Adipose tissue (tissue), 3 donors: ENCODE measurements around the gene THOC3. TPM values are rescaled to one million over a fixed set of nuclear protein-coding genes. Genes with fewer than 3 reads are reported as not detected.
"Not testable (repeated sequence)": the region's sequence is repeated elsewhere in the genome, so short reads cannot be mapped to it uniquely, and the experiment has no call there.

ENCODE experiments used
- H3K27ac ChIP-seq: one replicate; pipeline ENCODE4 v1.5.1; 2013; ENCODE audit warnings: low read depth, low read length
- WGBS, 3 donors: extraction: QIAGEN DNeasy Blood & Tissue Kit; methylation state at CpG; one replicate each; pipeline ENCODE4 v1.1.7; 2013; 5-methylcytosine and 5-hydroxymethylcytosine counted together
- polyA plus RNA-seq, 3 donors: library from polyadenylated mRNA; stranded (reverse); fragments of 200-250 nt; gene quantifications; one replicate each; pipeline ENCODE4 v1.2.3, GENCODE V29; 2013
- donor health status: healthy with polysubstance abuse.
- donor health status: Bipolar disorder and iron deficiency.
- donor health status: healthy.

The THOC3 gene
- polyA plus RNA-seq, 3 donors: 14.4 to 18.0 (median 17.0) TPM

GRCh38 chr5:175948329-175949108, 19.6 kb downstream of the THOC3 start:
- H3K27ac ChIP-seq: not testable (repeated sequence)
- 56 to 85% (median 71%) methylated on average over 4 to 5 of the region's 10 CpGs for WGBS, 3 donors

GRCh38 chr5:175943253-175943652, 24.9 kb downstream of the THOC3 start:
- WGBS, 3 donors: 95 to 100% (median 96%) methylated on average over 3 to 5 of the region's 7 CpGs
- not testable (repeated sequence) for H3K27ac ChIP-seq

- not testable (repeated sequence) for H3K27ac ChIP-seq
- 62 to 100% (median 71%) methylated on average over 2 of the region's 2 CpGs for WGBS, 3 donors
Observed at GRCh38 chr5:175940632-175941031, 27.5 kb downstream of the THOC3 start.

GRCh38 chr5:175938489-175938888, 29.6 kb downstream of the THOC3 start:
- H3K27ac ChIP-seq: not testable (repeated sequence)
- WGBS, 3 donors: 86 to 100% (median 93%) methylated on average over 1 of the region's 1 CpG

GRCh38 chr5:175928752-175929151, 39.4 kb downstream of the THOC3 start:
- 80 to 92% (median 88%) methylated on average over 1 of the region's 1 CpG for WGBS, 3 donors
- not testable (repeated sequence) for H3K27ac ChIP-seq

GRCh38 chr5:175925106-175925505, 43.0 kb downstream of the THOC3 start:
- 94 to 97% (median 95%) methylated on average over 4 of the region's 4 CpGs for WGBS, 3 donors

GRCh38 chr5:175922192-175922885, 45.8 kb downstream of the THOC3 start:
- whole genome bisulfite sequencing, 3 donors: 92 to 93% (median 93%) methylated on average over 3 of the region's 3 CpGs
- H3K27ac ChIP-seq: no peak overlapping the region

More at GRCh38 chr5:175925106-175925505, 43.0 kb downstream of the THOC3 start:
- not testable (repeated sequence) for H3K27ac ChIP-seq

- no peak overlapping the region for H3K27ac ChIP-seq
- 89 to 93% (median 91%) methylated on average over 9 of the region's 9 CpGs for WGBS, 3 donors
Observed at GRCh38 chr5:175921061-175921730, 46.9 kb downstream of the THOC3 start.

- WGBS, 3 donors: 83 to 92% (median 90%) methylated on average over 9 of the region's 9 CpGs
Observed at GRCh38 chr5:175920231-175920811, 47.8 kb downstream of the THOC3 start.

GRCh38 chr5:175915066-175916037, 52.8 kb downstream of the THOC3 start:
- not testable (repeated sequence) for H3K27ac ChIP-seq
- WGBS, 3 donors: 43 to 69% (median 46%) methylated on average over 5 of the region's 7 CpGs

More at GRCh38 chr5:175920231-175920811, 47.8 kb downstream of the THOC3 start:
- no peak overlapping the region for H3K27ac ChIP-seq

GRCh38 chr5:175913835-175914672, 54.1 kb downstream of the THOC3 start:
- 39 to 91% (median 79%) methylated on average over 3 to 9 of the region's 20 CpGs for WGBS, 3 donors
- not testable (repeated sequence) for H3K27ac ChIP-seq

- H3K27ac ChIP-seq: not testable (repeated sequence)
- 71 to 75% (median 75%) methylated on average over 9 of the region's 12 CpGs for WGBS, 3 donors
Observed at GRCh38 chr5:175910072-175910471, 58.0 kb downstream of the THOC3 start.

Other genes starting within 250 kb of the THOC3 start
- 1 to 10 TPM in 1 of 3 donors, under 1 TPM in 2; 0.07 to 7.7 (median 0.11) TPM for gene CPLX2, start 96.7 kb downstream of the THOC3 start, polyA plus RNA-seq